ENCODE results near the gene GTPBP1.

Gene GTPBP1

DNA sequence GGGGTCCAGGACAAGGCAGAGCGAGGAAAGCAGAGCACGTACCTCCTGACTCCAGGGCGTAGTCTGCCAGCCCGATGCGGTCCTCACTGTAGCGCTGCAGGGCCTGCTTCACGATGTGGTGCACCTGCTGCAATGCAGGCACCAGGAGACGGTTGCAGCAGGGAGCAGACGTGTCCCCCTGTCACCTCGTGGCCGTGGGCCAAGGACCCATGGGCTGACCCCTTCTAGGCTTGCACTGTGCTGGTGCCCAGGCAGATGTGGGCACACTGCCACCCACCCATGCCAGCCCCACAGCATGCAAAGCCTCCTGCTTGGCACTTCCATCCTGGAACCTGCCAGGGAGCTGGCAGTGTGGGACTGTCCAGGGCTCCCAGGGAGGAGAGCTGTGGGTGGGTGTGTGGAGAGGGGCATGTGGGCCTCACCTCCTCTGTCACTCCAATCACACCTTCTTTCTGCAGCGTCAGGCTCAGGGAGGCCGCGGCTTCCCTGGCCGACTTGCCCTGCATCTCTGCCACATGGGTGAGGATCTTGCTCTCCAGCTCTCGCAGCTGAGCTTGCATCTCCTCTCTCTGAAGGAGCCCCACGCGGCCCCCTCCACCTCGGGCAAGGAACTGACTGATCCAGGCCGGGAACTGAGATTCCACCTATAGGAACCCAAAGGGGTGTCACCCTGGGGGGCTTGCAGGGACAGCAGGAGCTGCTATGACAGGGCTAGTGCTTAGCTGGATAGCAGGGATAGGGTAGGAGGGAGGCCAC, 33.7 kb downstream of the GTPBP1 start:
- TF ChIP-seq, protein P1, sequence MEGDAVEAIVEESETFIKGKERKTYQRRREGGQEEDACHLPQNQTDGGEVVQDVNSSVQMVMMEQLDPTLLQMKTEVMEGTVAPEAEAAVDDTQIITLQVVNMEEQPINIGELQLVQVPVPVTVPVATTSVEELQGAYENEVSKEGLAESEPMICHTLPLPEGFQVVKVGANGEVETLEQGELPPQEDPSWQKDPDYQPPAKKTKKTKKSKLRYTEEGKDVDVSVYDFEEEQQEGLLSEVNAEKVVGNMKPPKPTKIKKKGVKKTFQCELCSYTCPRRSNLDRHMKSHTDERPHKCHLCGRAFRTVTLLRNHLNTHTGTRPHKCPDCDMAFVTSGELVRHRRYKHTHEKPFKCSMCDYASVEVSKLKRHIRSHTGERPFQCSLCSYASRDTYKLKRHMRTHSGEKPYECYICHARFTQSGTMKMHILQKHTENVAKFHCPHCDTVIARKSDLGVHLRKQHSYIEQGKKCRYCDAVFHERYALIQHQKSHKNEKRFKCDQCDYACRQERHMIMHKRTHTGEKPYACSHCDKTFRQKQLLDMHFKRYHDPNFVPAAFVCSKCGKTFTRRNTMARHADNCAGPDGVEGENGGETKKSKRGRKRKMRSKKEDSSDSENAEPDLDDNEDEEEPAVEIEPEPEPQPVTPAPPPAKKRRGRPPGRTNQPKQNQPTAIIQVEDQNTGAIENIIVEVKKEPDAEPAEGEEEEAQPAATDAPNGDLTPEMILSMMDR (IDR thresholded peaks at IDR 0.05; ENCODE audit: low read depth, low read length, missing control alignments) = no peak
- no peak overlapping the region for H3K4me3 ChIP-seq (ENCODE audit: low read depth, low read length)
- DNase-seq (ENCODE audit: low read depth) = no peak

DNA sequence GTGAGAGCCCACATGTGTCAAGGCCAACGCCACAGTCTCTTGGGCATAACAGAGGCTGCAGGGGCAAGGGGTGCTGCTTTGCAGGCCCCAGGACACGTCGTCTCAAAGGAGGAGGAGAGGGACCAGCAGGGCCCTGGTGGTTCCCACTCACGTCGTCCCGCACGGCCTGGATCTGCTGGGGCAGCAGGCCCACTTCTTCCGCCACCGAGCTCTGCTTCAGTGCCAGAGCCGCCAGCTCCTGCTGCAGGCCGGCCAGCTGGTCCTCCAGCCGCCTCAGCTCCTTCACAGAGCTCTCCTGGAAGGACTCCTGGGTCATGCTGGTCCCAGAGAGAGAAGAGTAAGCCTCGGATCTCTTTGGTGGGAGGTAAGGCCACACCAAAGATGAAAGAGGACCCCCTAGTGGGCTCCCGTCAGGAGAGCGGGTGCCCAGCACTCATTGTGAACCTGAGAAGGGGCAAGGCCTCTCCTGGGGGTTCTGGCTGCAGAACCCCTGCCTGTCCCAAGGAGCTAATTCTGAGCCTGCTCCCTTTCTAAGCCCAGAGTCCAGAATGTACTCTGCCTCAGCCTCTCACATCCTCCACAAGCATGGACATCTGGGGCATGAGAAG, 34.5 kb downstream of the GTPBP1 start:
- TF ChIP-seq, protein P1 (IDR thresholded peaks at IDR 0.05; ENCODE audit: low read depth, low read length, missing control alignments) = no peak

DNA sequence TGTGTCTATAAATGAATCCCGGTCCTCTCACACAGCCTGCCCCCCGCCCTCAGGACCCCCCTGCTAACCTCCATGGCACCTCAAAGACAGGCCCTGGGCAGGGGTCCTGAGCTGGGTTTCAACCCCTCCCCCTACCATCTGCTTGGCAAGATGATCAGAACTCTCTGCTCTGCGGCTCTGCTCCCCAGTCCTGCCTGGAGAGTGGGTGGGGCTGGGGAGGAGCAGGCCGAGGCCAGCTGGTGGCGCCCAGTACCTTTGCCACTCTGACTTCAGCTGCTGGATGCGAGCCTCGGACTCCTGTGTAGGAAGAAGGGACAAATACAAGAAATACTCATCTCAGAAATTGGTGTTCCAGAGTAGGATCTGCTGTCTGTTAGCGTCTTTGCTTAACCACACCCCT, 35.0 kb downstream of the GTPBP1 start:
- H3K4me3 ChIP-seq (ENCODE audit: low read depth, low read length) = no peak overlapping the region
- TF ChIP-seq, protein P1 (IDR thresholded peaks at IDR 0.05; ENCODE audit: low read depth, low read length, missing control alignments) = no peak
- no peak for DNase-seq (ENCODE audit: low read depth)

More for the DNA sequence above, 34.5 kb downstream of the GTPBP1 start:
- no peak for DNase-seq (ENCODE audit: low read depth)
- no peak overlapping the region for H3K4me3 ChIP-seq (ENCODE audit: low read depth, low read length)

DNA sequence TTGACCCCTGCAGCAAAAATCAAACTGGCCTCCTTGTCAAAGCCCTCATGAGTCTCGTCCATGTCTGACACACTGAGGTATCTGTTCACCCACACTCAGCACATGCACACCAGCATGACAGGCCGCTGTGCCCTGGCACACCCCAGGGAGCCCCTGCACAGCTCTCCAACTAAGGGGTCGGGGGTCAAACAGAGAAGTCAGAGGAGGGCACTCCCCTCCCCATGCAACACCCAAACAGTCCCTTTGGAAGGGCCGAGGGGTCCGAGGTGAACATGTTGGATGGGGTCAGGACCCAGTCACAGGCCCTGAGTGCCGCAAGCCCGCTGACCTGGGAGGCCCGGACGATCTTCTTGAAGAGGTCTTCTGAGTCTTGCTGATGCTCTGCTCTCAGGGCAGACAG, 35.4 kb downstream of the GTPBP1 start:
- TF ChIP-seq, protein P1 (IDR thresholded peaks at IDR 0.05; ENCODE audit: low read depth, low read length, missing control alignments) = no peak
- DNase-seq (ENCODE audit: low read depth) = no peak
- H3K4me3 ChIP-seq (ENCODE audit: low read depth, low read length) = no peak overlapping the region

DNA sequence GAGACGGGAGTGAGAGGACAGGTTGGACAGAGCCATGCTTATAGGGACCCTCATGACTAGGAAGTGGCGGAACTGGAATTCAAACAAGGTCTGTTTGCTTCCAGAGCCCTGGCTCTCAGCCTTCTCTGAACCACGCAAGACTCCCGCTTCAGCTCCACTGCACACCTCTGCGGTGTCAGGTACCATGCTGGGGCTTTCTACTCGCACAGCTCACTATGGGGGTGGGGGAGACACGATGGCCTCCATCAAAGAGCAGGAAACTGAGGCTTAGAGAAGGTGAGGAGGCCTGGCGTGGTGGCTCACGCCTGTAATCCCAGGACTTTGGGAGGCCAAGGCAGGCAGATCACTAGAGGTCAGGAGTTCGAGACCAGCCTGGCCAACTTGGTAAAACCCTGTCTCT, 35.8 kb downstream of the GTPBP1 start:
- TF ChIP-seq, protein P1 (IDR thresholded peaks at IDR 0.05; ENCODE audit: low read depth, low read length, missing control alignments) = no peak
- H3K4me3 ChIP-seq (ENCODE audit: low read depth, low read length) = no peak overlapping the region
- no peak for DNase-seq (ENCODE audit: low read depth)

DNA sequence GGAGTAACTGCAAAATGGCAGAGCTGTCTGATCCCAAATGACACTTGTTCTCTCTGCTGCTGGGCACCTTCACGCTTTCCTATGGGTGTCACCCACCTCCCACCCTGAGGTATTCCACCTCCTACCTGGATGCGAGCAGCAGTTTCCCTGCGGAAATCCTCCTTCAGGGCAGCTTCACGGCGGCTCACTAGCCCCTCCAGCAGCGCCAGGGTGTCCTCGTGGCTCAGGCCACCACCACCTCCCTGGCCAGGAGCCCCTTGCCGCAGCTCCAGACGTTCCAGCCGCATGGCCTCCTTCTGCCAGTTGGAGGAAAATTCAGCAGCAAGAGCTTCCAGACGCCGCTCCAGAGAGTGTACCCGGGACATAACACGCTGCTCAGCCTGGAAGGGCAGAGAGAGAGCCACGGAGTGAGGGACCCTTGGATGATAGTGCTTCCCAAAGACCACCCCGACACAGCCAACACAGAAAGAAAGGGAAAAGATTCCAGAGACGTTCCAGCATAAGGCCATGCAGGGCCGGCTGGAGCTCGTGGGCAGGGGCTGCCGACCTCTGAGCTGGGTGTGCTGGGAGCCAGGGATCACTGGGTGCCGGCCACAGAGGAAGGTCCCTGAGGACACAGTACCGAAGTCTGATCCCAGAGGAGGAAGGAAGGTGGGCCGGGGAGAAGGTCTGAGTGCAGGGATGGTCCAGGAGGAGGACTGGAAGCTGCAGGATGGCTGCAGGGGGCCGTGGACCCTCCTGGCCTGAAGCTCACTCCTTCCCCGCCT, 36.6 kb downstream of the GTPBP1 start:
- H3K4me3 ChIP-seq (ENCODE audit: low read depth, low read length) = no peak overlapping the region
- TF ChIP-seq, protein P1 (IDR thresholded peaks at IDR 0.05; ENCODE audit: low read depth, low read length, missing control alignments) = no peak
- no peak for DNase-seq (ENCODE audit: low read depth)

All from GM12864 (cell line).